ENCODE data around the gene WASHC4. TPM values are rescaled to one million over a fixed set of nuclear protein-coding genes. Genes with fewer than 3 reads are reported as not detected.
A peak's percentile ranks its signal among the peaks of the same experiment; 100 is the strongest.

WASHC4 gene
- total and polyA plus RNA-seq, 4 experiments from 2014 or later, result 36.7 to 75.4 (median 54.7) TPM

DNA sequence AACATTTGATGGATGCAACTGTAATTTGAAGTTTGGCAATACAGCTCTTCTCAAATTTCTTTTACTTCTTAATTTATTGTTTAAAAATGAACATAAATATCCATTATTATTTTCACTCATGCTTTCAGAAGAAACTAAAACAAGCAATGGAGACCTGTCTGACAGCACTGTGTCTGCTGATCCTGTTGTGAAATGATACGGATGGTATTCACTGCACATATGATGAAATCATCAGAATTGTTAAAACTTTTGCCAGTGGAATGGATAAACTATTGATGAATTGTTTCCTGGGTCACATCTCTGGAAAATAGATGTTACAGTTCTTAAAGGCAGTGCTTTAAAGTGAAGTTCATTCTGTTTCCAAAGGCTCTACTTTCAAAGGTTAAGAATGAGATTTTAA lies 59.2 kb downstream of the WASHC4 start:
- no peaks in the 10 kb centered on the region for H3K4me1 Mint-ChIP-seq
- H3K4me3 Mint-ChIP-seq, result no peak overlapping the region
- Histone ChIP-seq H3K27me3 (ENCODE audit: insufficient read depth, low read length) (no peaks in the 10 kb centered on the region), H3K4me1 (ENCODE audit: insufficient read depth, low read length) (no peaks in the 10 kb centered on the region), H3K27ac (ENCODE audit: low read depth, low read length) (no peak overlapping the region), H3K36me3 (ENCODE audit: insufficient read depth, low read length) (peaks cover 38% of the 10 kb centered on the region), H3K4me3 (ENCODE audit: low read length in 2 of 2) (no peak overlapping the region), H3K9me3 (ENCODE audit: control insufficient read depth in 1 of 2, low read length in 2 of 2) (no peaks in the 10 kb centered on the region)
- intact Hi-C loops (cut with micrococcal nuclease), result no loop called here
- DNase-seq, result no peak
- ChIA-PET POLR2A (ENCODE audit: partially characterized antibody) (no interaction called here), CTCF (ENCODE audit: partially characterized antibody) (no interaction called here)
- H3K27ac Mint-ChIP-seq, result peak overlapping the region in 1 of 7 donors; percentile 13
- H3K27me3 Mint-ChIP-seq, result no peaks in the 10 kb centered on the region
- no peaks in the 10 kb centered on the region for H3K9me3 Mint-ChIP-seq
- H3K36me3 Mint-ChIP-seq, result peaks cover 35 to 68% of the 10 kb centered on the region in 2 donors

DNA sequence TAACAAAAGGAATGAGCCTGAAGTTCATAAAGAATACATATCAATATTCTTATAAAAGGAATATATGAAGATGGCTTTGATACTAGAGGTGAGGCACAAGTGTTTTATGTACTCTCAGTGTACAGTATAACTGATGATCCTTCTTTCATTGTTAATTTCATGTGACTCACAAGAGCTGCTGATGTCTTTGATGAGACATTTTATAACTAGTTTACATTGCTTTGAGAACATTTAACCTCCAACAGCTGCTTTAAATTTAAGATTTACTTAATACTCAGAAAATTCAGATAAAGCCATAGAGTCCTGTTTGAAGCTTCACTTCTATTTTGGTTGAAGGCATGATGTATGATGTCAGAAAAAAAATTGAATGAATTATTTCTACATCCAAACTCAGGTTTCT lies 59.8 kb downstream of the WASHC4 start:
- Histone ChIP-seq H3K9me3 (ENCODE audit: control insufficient read depth in 1 of 2, low read length in 2 of 2) (no peaks in the 10 kb centered on the region), H3K4me3 (ENCODE audit: low read length in 2 of 2) (no peak overlapping the region), H3K4me1 (ENCODE audit: insufficient read depth, low read length) (no peaks in the 10 kb centered on the region), H3K27ac (ENCODE audit: low read depth, low read length) (no peak overlapping the region), H3K36me3 (ENCODE audit: insufficient read depth, low read length) (peaks cover 32% of the 10 kb centered on the region), H3K27me3 (ENCODE audit: insufficient read depth, low read length) (no peaks in the 10 kb centered on the region)
- no peak overlapping the region for H3K4me3 Mint-ChIP-seq
- H3K27ac Mint-ChIP-seq, result no peak overlapping the region
- CTCF ChIA-PET (ENCODE audit: partially characterized antibody), result no interaction called here
- peaks cover 31 to 67% of the 10 kb centered on the region in 2 donors for H3K36me3 Mint-ChIP-seq
- intact Hi-C loops (cut with micrococcal nuclease), result no loop called here
- no peak for DNase-seq
- H3K27me3 Mint-ChIP-seq, result no peaks in the 10 kb centered on the region
- H3K4me1 Mint-ChIP-seq, result no peaks in the 10 kb centered on the region
- POLR2A ChIA-PET (ENCODE audit: partially characterized antibody), result no interaction called here
- no peaks in the 10 kb centered on the region for H3K9me3 Mint-ChIP-seq

DNA sequence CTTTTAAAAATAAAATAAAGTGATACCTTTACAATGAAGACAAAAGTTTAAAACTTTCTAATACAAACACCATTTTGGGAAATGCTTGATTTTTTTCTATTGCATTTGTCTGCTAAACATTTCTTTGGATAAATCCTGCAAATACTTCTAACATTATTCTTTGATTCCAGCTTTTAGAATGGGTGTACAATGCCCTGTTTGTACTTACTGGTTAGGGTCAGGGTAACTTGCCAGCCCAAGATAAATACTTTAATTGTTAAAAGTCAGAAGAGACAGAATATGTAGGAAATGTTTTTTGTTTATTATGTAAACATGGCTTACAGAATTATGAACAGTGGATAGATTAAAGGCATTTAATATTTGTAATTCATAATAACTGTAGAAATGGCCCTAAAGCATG lies 60.5 kb downstream of the WASHC4 start:
- no peaks in the 10 kb centered on the region for H3K9me3 Mint-ChIP-seq
- no peak overlapping the region for H3K27ac ChIP-seq (ENCODE audit: low read depth, low read length)
- no peaks in the 10 kb centered on the region for H3K4me1 Mint-ChIP-seq
- no peak overlapping the region for H3K4me3 ChIP-seq (ENCODE audit: low read length in 2 of 2)
- no peak overlapping the region for H3K27ac Mint-ChIP-seq
- no peaks in the 10 kb centered on the region for H3K9me3 ChIP-seq (ENCODE audit: control insufficient read depth in 1 of 2, low read length in 2 of 2)
- H3K27me3 Mint-ChIP-seq, result no peaks in the 10 kb centered on the region
- H3K27me3 ChIP-seq (ENCODE audit: insufficient read depth, low read length), result no peaks in the 10 kb centered on the region
- ChIA-PET CTCF (ENCODE audit: partially characterized antibody) (no interaction called here), POLR2A (ENCODE audit: partially characterized antibody) (no interaction called here)
- no peak for DNase-seq
- peaks cover 32% of the 10 kb centered on the region for H3K36me3 ChIP-seq (ENCODE audit: insufficient read depth, low read length)
- intact Hi-C loops (cut with micrococcal nuclease), result no loop called here
- H3K4me1 ChIP-seq (ENCODE audit: insufficient read depth, low read length), result no peaks in the 10 kb centered on the region
- H3K4me3 Mint-ChIP-seq, result no peak overlapping the region
- H3K36me3 Mint-ChIP-seq, result peaks cover 31 to 70% of the 10 kb centered on the region in 2 donors

DNA sequence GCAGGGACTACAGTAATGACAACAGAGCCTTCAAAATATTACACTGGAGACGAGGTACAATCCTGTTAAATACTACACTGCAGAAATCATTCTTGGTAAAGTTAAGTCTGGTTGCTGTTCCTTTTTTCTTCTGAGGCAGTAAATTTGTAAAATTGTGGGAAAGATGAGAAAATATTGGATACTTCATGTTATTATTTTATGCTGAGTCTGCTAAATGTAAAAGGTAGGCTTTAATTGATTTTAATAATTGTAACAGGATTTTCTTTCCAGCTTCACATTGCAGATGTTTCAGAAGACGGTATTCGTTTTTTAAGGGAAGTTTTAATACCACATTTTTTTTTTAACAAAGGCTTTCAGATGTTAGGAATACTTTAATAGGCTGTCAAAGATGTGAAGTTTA lies 62.6 kb downstream of the WASHC4 start:
- no peaks in the 10 kb centered on the region for H3K27me3 Mint-ChIP-seq
- H3K9me3 Mint-ChIP-seq, result no peaks in the 10 kb centered on the region
- H3K9me3 ChIP-seq (ENCODE audit: control insufficient read depth in 1 of 2, low read length in 2 of 2), result no peaks in the 10 kb centered on the region
- H3K27me3 ChIP-seq (ENCODE audit: insufficient read depth, low read length), result no peaks in the 10 kb centered on the region
- POLR2A ChIA-PET (ENCODE audit: partially characterized antibody), result no interaction called here
- peak overlapping the region in 1 of 7 donors; percentile 8 for H3K27ac Mint-ChIP-seq
- no peak for DNase-seq
- no peak overlapping the region for H3K4me3 ChIP-seq (ENCODE audit: low read length in 2 of 2)
- H3K36me3 Mint-ChIP-seq, result peaks cover 20 to 59% of the 10 kb centered on the region in 2 donors
- no peak overlapping the region for H3K27ac ChIP-seq (ENCODE audit: low read depth, low read length)
- H3K4me1 ChIP-seq (ENCODE audit: insufficient read depth, low read length), result no peaks in the 10 kb centered on the region
- intact Hi-C loops (cut with micrococcal nuclease), result no loop called here
- peaks cover 19% of the 10 kb centered on the region for H3K36me3 ChIP-seq (ENCODE audit: insufficient read depth, low read length)
- CTCF ChIA-PET (ENCODE audit: partially characterized antibody), result no interaction called here
- peaks cover 0 to 2% (median 0%) of the 10 kb centered on the region in 4 donors for H3K4me1 Mint-ChIP-seq
- no peak overlapping the region for H3K4me3 Mint-ChIP-seq

DNA sequence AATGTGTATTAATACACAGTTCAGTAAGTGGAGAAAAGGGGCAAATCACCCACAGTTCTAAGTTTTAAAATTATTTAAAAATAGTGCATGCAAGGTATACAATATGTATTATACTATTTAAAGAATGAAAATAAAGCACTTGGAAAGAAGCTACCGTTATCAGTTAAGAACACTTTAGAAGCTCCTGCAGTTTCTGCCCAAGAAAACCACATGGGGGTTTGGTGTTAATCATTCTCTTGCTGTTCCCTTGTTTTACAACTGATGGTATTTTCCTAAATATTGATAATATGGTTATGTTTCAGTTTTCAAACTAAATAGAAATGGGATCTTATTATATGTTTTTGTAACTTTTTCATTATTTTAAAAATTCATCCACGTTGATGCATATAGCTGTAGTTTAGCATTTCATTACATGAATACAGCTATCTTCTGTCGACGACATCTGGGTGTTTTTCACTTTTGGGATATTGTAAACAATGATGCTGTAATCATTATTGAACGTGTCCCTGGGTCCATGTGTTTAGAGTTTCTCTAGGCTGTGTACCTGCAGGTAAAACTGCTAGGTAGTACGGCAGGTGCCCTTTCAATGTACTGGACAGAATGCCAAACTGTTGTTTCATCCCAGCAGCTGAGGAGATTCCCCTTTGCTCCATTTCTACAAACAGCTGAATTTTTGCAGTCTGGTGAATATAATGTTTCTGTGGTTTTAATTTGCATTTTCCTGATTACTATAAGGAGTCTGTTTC lies 64.3 kb downstream of the WASHC4 start:
- peaks cover 0 to 6% (median 0%) of the 10 kb centered on the region in 4 donors for H3K4me1 Mint-ChIP-seq
- Histone ChIP-seq H3K9me3 (ENCODE audit: control insufficient read depth in 1 of 2, low read length in 2 of 2) (no peaks in the 10 kb centered on the region), H3K4me3 (ENCODE audit: low read length in 2 of 2) (no peak overlapping the region), H3K27ac (ENCODE audit: low read depth, low read length) (no peak overlapping the region), H3K4me1 (ENCODE audit: insufficient read depth, low read length) (no peaks in the 10 kb centered on the region), H3K36me3 (ENCODE audit: insufficient read depth, low read length) (peaks cover 23% of the 10 kb centered on the region), H3K27me3 (ENCODE audit: insufficient read depth, low read length) (no peaks in the 10 kb centered on the region)
- H3K36me3 Mint-ChIP-seq, result peaks cover 25 to 66% of the 10 kb centered on the region in 2 donors
- intact Hi-C loops (cut with micrococcal nuclease), result no loop called here
- no peak overlapping the region for H3K4me3 Mint-ChIP-seq
- H3K9me3 Mint-ChIP-seq, result no peaks in the 10 kb centered on the region
- ChIA-PET POLR2A (ENCODE audit: partially characterized antibody) (no interaction called here), CTCF (ENCODE audit: partially characterized antibody) (no interaction called here)
- H3K27ac Mint-ChIP-seq, result peak overlapping the region in 5 of 7 donors; percentile 8 to 73 (median 31)
- no peaks in the 10 kb centered on the region for H3K27me3 Mint-ChIP-seq
- DNase-seq, result no peak

DNA sequence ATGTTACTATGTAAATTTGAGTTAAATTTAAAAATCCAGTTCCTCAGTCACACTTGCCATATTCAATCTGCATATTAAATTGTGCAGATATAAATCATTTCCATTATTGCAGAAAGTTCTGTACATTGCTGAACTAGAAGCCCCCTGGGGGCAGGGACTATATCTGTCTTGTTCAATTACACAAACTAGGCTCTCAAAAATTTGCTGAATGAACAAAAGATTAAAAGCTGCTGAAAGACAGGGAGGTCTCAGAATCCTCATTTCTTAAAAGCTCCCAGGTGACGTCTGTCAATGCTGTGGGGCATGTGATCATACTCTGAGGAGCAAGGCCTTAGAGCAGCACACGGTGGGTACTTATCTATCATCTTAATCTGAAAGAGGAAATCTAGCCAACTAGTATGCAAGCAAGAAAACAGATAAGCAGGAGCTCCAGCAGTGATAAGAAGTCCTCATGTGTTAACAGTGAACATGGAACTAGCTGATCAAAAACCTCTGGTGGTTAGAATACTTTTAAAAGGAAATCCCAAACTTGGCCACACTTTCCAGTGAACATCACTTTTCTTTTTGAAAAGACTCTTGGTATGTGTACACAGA lies 68.0 kb downstream of the WASHC4 start:
- DNase-seq, result no peak
- Histone ChIP-seq H3K4me1 (ENCODE audit: insufficient read depth, low read length) (no peaks in the 10 kb centered on the region), H3K36me3 (ENCODE audit: insufficient read depth, low read length) (peaks cover 12% of the 10 kb centered on the region), H3K9me3 (ENCODE audit: control insufficient read depth in 1 of 2, low read length in 2 of 2) (no peaks in the 10 kb centered on the region), H3K27me3 (ENCODE audit: insufficient read depth, low read length) (no peaks in the 10 kb centered on the region), H3K27ac (ENCODE audit: low read depth, low read length) (no peak overlapping the region), H3K4me3 (ENCODE audit: low read length in 2 of 2) (no peak overlapping the region)
- no peaks in the 10 kb centered on the region for H3K27me3 Mint-ChIP-seq
- ChIA-PET CTCF (ENCODE audit: partially characterized antibody) (no interaction called here), POLR2A (ENCODE audit: partially characterized antibody) (interaction anchor here (0.9 to 1.0 kb wide), 2 partner anchors 13 to 49 kb away, joined by 3 read pairs; no protein-coding TSS in a partner anchor)
- H3K4me3 Mint-ChIP-seq, result no peak overlapping the region
- peaks cover 0 to 6% (median under 1%) of the 10 kb centered on the region in 4 donors for H3K4me1 Mint-ChIP-seq
- intact Hi-C loops (cut with micrococcal nuclease), result no loop called here
- peaks cover 0 to 6% (median 0%) of the 10 kb centered on the region in 8 donors for H3K9me3 Mint-ChIP-seq
- peaks cover 34 to 65% of the 10 kb centered on the region in 2 donors for H3K36me3 Mint-ChIP-seq
- H3K27ac Mint-ChIP-seq, result peak overlapping the region in 3 of 7 donors; percentile 2 to 22 (median 10)

DNA sequence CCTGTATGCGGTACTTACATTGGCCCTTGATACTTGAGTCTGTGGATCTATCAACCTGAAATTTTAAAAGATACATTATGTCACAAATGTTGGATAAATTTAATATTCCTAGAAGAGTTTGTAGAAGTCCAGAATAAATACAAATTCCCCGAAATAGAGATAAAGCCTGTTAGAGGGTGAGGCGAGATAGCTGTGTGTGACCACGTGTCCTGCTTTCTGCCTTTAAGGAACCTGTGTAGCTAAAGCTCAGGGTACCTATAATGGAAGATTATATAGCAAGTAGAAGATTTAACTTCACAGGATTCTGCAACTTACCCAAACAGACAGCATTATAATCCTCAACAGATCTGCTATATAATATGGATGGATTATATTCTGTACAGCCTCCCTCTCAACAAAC lies 69.7 kb downstream of the WASHC4 start:
- POLR2A ChIA-PET (ENCODE audit: partially characterized antibody), result no interaction called here
- Histone ChIP-seq H3K36me3 (ENCODE audit: insufficient read depth, low read length) (peaks cover 12% of the 10 kb centered on the region), H3K27ac (ENCODE audit: low read depth, low read length) (no peak overlapping the region), H3K27me3 (ENCODE audit: insufficient read depth, low read length) (no peaks in the 10 kb centered on the region), H3K4me3 (ENCODE audit: low read length in 2 of 2) (no peak overlapping the region), H3K9me3 (ENCODE audit: control insufficient read depth in 1 of 2, low read length in 2 of 2) (no peaks in the 10 kb centered on the region), H3K4me1 (ENCODE audit: insufficient read depth, low read length) (no peaks in the 10 kb centered on the region)
- Mint-ChIP-seq H3K27me3 (no peaks in the 10 kb centered on the region), H3K36me3 (peaks cover 49 to 63% of the 10 kb centered on the region in 2 donors), H3K4me1 (peaks cover 2 to 15% (median 9%) of the 10 kb centered on the region in 4 donors), H3K9me3 (peaks cover 0 to 13% (median 0%) of the 10 kb centered on the region in 8 donors), H3K27ac (peak overlapping the region in 1 of 7 donors; percentile 7), H3K4me3 (no peak overlapping the region)
- DNase-seq, result no peak
- CTCF ChIA-PET (ENCODE audit: partially characterized antibody), result no interaction called here
- intact Hi-C loops (cut with micrococcal nuclease), result no loop called here

Measured in CD4-positive, alpha-beta memory T cell (primary cell).